Calu3 (cell line): ENCODE results near the gene MAP4K5. TPM values are rescaled to one million over a fixed set of nuclear protein-coding genes. Genes with fewer than 3 reads are reported as not detected.

Source experiments
- BruUV-seq: library from RNA; stranded (reverse); fragments of 400-500 nt; replicated peaks from 2 replicates; lab custom pipeline; 2021; lab: Mats Ljungman, UMichigan
- CTCF ChIA-PET: fragments of 300-600 bp; sonication (Branson Sonifier 250); formaldehyde crosslinking; loops from one replicate; lab custom pipeline; 2022; ENCODE audit warnings: antibody characterized with exemption; lab: Charles Lee
- DNase-seq: peaks from one replicate; pipeline ENCODE4 v3.0.0; 2022
- H3K27ac Mint-ChIP-seq: one replicate; pipeline ENCODE4 v1.8.0; 2022; ENCODE audit warnings: mixed read lengths; ENCODE audit not compliant: unreplicated experiment
- H3K27me3 Mint-ChIP-seq: one replicate; pipeline ENCODE4 v1.8.0; 2022; ENCODE audit warnings: mixed read lengths; ENCODE audit not compliant: unreplicated experiment
- H3K36me3 Mint-ChIP-seq: one replicate; pipeline ENCODE4 v1.8.0; 2022; ENCODE audit warnings: mild to moderate bottlenecking, moderate library complexity, mixed read lengths; ENCODE audit not compliant: insufficient read depth, unreplicated experiment
- H3K4me1 Mint-ChIP-seq: one replicate; pipeline ENCODE4 v1.8.0; 2022; ENCODE audit warnings: mild to moderate bottlenecking, low read depth, mixed read lengths; ENCODE audit not compliant: unreplicated experiment
- H3K4me3 Mint-ChIP-seq: one replicate; pipeline ENCODE4 v1.8.0; 2022; ENCODE audit warnings: mild to moderate bottlenecking, low read depth, moderate library complexity, mixed read lengths; ENCODE audit not compliant: unreplicated experiment
- H3K9me3 Mint-ChIP-seq: one replicate; pipeline ENCODE4 v1.8.0; 2022; ENCODE audit warnings: low read depth, mixed read lengths; ENCODE audit not compliant: unreplicated experiment
- intact Hi-C: fragments of 100-400 bp; cut with micrococcal nuclease; formaldehyde crosslinking; loops from one replicate; pipeline ENCODE4 v1.10.0; 2022; ENCODE audit not compliant: unreplicated experiment
- total RNA-seq: library from RNA; stranded (reverse); gene quantifications from 2 replicates; pipeline ENCODE4 v1.2.3, GENCODE V29; 2022
- TF ChIP-seq, protein P1 (sequence below): fragments of 200-600 bp; IDR thresholded peaks from one replicate; pipeline ENCODE4 v1.8.0; 2022; ENCODE audit warnings: antibody characterized with exemption; ENCODE audit not compliant: unreplicated experiment

MAP4K5 gene
- total RNA-seq, 1 experiment from 2014 or later: 67.4 TPM

DNA sequence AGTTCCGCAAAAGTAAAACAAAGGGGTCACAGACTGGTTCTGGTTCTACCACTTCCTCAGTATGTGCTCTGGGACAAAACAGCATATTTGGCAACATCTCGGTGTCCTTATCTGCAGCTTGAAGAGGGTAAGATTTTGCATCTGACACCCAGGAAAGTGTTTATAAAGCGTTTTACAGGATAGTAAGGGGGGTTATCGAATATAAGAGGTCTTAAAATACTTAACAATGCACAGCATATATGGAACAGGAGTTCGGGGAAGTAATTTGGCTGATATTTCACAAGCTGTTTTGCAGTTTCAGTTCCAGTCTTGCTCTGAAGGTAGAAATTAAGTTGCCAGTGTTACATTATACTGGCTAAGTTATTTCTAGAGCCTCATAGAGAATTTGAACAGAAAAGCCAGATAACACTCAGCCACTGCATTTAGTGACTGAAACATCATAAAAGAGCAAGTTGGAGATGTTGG lies 904 bp upstream of the MAP4K5 start:
- Mint-ChIP-seq H3K27me3 (no peaks in the 10 kb centered on the region), H3K4me1 (peaks cover 25% of the 10 kb centered on the region), H3K27ac (peak overlapping the region; percentile 70), H3K36me3 (peaks cover 33% of the 10 kb centered on the region), H3K4me3 (peak overlapping the region; percentile 67), H3K9me3 (peaks cover 3% of the 10 kb centered on the region)
- DNase-seq: no peak
- TF ChIP-seq, protein P1, sequence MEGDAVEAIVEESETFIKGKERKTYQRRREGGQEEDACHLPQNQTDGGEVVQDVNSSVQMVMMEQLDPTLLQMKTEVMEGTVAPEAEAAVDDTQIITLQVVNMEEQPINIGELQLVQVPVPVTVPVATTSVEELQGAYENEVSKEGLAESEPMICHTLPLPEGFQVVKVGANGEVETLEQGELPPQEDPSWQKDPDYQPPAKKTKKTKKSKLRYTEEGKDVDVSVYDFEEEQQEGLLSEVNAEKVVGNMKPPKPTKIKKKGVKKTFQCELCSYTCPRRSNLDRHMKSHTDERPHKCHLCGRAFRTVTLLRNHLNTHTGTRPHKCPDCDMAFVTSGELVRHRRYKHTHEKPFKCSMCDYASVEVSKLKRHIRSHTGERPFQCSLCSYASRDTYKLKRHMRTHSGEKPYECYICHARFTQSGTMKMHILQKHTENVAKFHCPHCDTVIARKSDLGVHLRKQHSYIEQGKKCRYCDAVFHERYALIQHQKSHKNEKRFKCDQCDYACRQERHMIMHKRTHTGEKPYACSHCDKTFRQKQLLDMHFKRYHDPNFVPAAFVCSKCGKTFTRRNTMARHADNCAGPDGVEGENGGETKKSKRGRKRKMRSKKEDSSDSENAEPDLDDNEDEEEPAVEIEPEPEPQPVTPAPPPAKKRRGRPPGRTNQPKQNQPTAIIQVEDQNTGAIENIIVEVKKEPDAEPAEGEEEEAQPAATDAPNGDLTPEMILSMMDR: no peak
- CTCF ChIA-PET: no interaction called here
- intact Hi-C loops: loop anchor here (1.0 to 10.0 kb wide), 5 partner anchors 91 to 668 kb away; partner anchors contain the start of genes CDKL1 and VCPKMT
- TSS peak; percentile 60 for BruUV-seq

DNA sequence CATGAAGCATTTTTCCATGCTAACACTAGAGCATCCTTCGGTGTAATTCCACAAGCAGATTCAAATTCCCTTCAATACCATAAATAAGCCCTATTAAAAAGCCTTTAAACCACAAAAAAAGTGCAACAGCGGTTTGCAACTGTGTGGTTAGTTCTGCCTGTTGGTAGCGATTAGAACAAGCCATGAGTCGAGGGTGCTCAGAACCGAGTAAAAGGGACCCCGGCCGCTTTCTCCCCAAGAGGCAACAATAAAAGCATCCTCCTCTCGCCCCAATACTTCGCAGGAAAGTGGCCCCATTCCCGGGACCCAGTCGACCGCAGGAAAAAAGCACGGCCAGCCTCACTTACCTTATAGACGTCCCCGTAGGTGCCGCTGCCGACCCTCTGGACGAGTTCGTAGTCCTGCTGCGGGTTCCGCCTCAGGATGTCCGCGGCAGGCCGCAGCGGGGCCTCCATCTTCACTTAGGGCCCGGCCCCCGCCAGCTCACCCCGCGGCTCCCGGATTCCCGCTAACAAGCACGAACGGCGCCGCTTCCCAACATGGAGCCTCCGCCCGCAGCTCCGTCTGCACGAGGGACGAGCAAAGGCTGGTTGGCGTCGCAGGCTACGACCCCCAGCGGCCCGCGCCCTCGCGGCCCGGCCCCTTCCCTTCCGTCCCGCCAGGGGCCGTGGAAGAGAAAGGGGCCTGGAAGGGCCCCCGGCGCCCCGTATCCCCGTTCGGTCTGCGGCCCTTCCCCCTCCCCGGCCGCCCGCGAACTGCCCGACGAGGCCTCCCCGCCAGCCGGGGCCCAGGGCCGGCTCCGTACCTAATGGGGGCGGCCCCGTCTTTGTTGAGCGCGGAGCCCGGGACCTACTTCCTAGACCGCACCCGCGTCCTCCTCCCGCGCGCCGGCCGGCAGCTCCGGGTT lies 521 bp downstream of the MAP4K5 start:
- BruUV-seq: no TSS peak
- Mint-ChIP-seq H3K36me3 (peaks cover 33% of the 10 kb centered on the region), H3K9me3 (peaks cover 3% of the 10 kb centered on the region), H3K27me3 (no peaks in the 10 kb centered on the region), H3K4me1 (peaks cover 32% of the 10 kb centered on the region), H3K27ac (peak overlapping the region; percentile 31), H3K4me3 (peak overlapping the region; percentile 67)
- intact Hi-C loops: loop anchor here (1.0 to 10.0 kb wide), 5 partner anchors 90 to 667 kb away; partner anchors contain the start of genes CDKL1 and VCPKMT
- TF ChIP-seq, protein P1: no peak
- CTCF ChIA-PET: interaction anchor here (0.7 to 1.4 kb wide), 3 partner anchors 9 to 214 kb away, joined by 3 to 9 read pairs (median 3); no protein-coding TSS in a partner anchor
- peak; percentile 31 for DNase-seq

DNA sequence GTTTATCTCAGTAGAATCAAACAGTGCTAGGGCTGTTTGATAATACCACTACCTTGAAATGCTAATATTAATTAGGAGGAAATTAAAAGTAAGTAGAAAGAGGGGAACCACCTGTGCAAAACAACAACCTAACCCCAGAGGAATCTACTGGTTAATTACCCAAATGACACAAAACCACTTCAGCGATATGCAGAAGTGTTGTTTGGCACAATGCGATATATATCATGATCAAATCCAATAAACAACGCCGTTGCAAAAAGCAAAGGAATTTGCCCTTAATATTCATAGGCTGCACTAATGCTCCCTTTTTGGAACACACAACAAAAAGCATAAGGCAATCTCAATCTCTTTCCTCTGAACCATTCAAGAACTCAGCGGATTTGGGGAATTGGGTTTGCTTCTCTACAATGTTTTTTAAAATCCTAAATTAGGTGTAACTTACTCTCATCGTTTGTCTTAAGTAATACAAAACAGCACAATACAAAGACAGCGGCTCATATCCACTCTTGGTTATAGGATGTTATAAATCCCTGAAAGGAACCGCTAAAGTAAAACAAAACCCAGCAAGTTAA lies 1.5 kb downstream of the MAP4K5 start:
- H3K4me3 Mint-ChIP-seq: peak overlapping the region; percentile 67
- no peak for DNase-seq
- TF ChIP-seq, protein P1: no peak
- H3K9me3 Mint-ChIP-seq: no peaks in the 10 kb centered on the region
- H3K36me3 Mint-ChIP-seq: peaks cover 33% of the 10 kb centered on the region
- no peaks in the 10 kb centered on the region for H3K27me3 Mint-ChIP-seq
- peaks cover 39% of the 10 kb centered on the region for H3K4me1 Mint-ChIP-seq
- peak overlapping the region; percentile 31 for H3K27ac Mint-ChIP-seq
- intact Hi-C loops: loop anchor here (5.0 to 10.0 kb wide), 4 partner anchors 89 to 666 kb away; partner anchors contain the start of genes CDKL1 and VCPKMT
- CTCF ChIA-PET: interaction anchor here (1.3 kb wide), 1 partner anchor 10 kb away, joined by 3 read pairs; no protein-coding TSS in a partner anchor
- BruUV-seq: no TSS peak

DNA sequence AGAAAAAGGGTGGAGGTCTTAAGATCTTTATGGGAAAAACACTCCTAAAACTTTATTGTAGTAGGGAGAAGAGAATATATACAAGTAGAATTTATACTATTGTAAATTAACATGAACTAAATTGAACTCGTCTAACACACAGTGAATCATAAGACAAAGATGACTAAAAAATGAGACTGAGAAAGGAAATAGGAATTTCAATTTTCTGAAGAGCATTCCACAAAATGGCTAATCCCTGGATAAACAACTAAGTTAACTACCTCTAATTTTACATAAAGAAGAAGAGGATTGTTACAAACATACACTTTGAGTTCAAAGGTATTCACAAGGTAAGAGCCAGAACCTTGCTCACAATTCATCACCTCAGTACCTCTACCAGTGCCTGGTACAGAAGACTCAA lies 2.0 kb downstream of the MAP4K5 start:
- no peaks in the 10 kb centered on the region for H3K27me3 Mint-ChIP-seq
- H3K27ac Mint-ChIP-seq: peak overlapping the region; percentile 13
- H3K36me3 Mint-ChIP-seq: peaks cover 33% of the 10 kb centered on the region
- intact Hi-C loops: loop anchor here (5.0 to 10.0 kb wide), 4 partner anchors 88 to 666 kb away; partner anchors contain the start of genes CDKL1 and VCPKMT
- no peak for DNase-seq
- no TSS peak for BruUV-seq
- peak overlapping the region; percentile 67 for H3K4me3 Mint-ChIP-seq
- TF ChIP-seq, protein P1: no peak
- H3K9me3 Mint-ChIP-seq: no peaks in the 10 kb centered on the region
- CTCF ChIA-PET: no interaction called here
- H3K4me1 Mint-ChIP-seq: peaks cover 39% of the 10 kb centered on the region
